RWPE1 (cell line): ENCODE results near the gene EVPLL.
"Not testable (repeated sequence)": the region's sequence is repeated elsewhere in the genome, so short reads cannot be mapped to it uniquely, and the experiment has no call there.

ENCODE experiments used
- CTCF ChIA-PET: fragments of 350-600 bp; sonication (Branson Sonifier 250); formaldehyde crosslinking; extraction: SDS; loops from one replicate; lab custom pipeline; 2021; lab: Yijun Ruan, JAX
- POLR2A ChIA-PET: fragments of 400-600 bp; formaldehyde crosslinking; extraction: SDS; loops from one replicate; lab custom pipeline; 2020; ENCODE audit warnings: antibody characterized with exemption; ENCODE audit not compliant: low non-redundant PET; lab: Yijun Ruan, JAX
- DNase-seq: peaks from one replicate; pipeline ENCODE4 v3.0.0; 2012; ENCODE audit warnings: low spot score
- H3K27ac ChIP-seq: fragments of 450-650 bp; 2 replicates; pipeline ENCODE4 v1.5.1; 2017
- CTCF ChIP-seq: fragments of 450-650 bp; conservative IDR thresholded peaks from 2 replicates; pipeline ENCODE4 v1.5.1; 2017; ENCODE audit warnings: low read depth, mild to moderate bottlenecking

The EVPLL gene

GRCh38 chr17:18374216-18374615 is 3.4 kb upstream of the EVPLL start:
- no peak for DNase-seq
- no peak overlapping the region for H3K27ac ChIP-seq
- no peak for TF ChIP-seq CTCF
- ChIA-PET CTCF (interaction anchor here (0.7 kb wide), 1 partner anchor 11 kb away, joined by 3 read pairs; no protein-coding TSS in a partner anchor), POLR2A (no interaction called here)

- no peak for DNase-seq
- no peak for TF ChIP-seq CTCF
- peak overlapping the region; percentile 93 for H3K27ac ChIP-seq
- ChIA-PET CTCF (interaction anchor here (0.5 kb wide), 1 partner anchor 231 kb away, joined by 3 read pairs; no protein-coding TSS in a partner anchor), POLR2A (no interaction called here)
These were observed 577 bp downstream of the EVPLL start for GRCh38 chr17:18378205-18378505.

GRCh38 chr17:18378614-18379013 is 1.0 kb downstream of the EVPLL start:
- POLR2A ChIA-PET, DNase-seq: not testable (repeated sequence)
- CTCF ChIA-PET: interaction anchor here (0.7 kb wide), 1 partner anchor 130 kb away, joined by 10 read pairs; no protein-coding TSS in a partner anchor
- peak overlapping the region; percentile 93 for H3K27ac ChIP-seq

- DNase-seq: no peak
- no peak for TF ChIP-seq CTCF
- peak overlapping the region; percentile 93 for H3K27ac ChIP-seq
- ChIA-PET CTCF (interaction anchor here (0.7 kb wide), 1 partner anchor 131 kb away, joined by 10 read pairs; no protein-coding TSS in a partner anchor), POLR2A (no interaction called here)
These were observed 1.9 kb downstream of the EVPLL start for GRCh38 chr17:18379246-18380146.

GRCh38 chr17:18380471-18381157 is 3.0 kb downstream of the EVPLL start:
- TF ChIP-seq CTCF: no peak
- no peak overlapping the region for H3K27ac ChIP-seq
- CTCF ChIA-PET: no interaction called here
- DNase-seq: no peak
- POLR2A ChIA-PET: no interaction called here

GRCh38 chr17:18381158-18381952 is 3.8 kb downstream of the EVPLL start:
- ChIA-PET CTCF (no interaction called here), POLR2A (no interaction called here)
- no peak for TF ChIP-seq CTCF
- no peak for DNase-seq
- H3K27ac ChIP-seq: no peak overlapping the region
